ENCODE measurements around the gene FBN3. TPM values are rescaled to one million over a fixed set of nuclear protein-coding genes. Genes with fewer than 3 reads are reported as not detected.
"Not testable (repeated sequence)": the region's sequence is repeated elsewhere in the genome, so short reads cannot be mapped to it uniquely, and the experiment has no call there.

Gene FBN3
- total RNA-seq, 8 experiments from 2014 or later: 0.07 to 4.8 (median 3.6) TPM; not detected in 2

GRCh38 chr19:8025316-8025715 lies 124.1 kb downstream of the FBN3 start:
- in situ Hi-C loops (cut with MboI; ENCODE audit: low pct_unique_long_range_greater_than_20kb in 2 of 9, low sequenced_read_pairs in 9 of 9, unreplicated experiment in 9 of 9): no loop called here
- no peak overlapping the region for H3K27ac ChIP-seq
- no peak overlapping the region for H3K4me3 ChIP-seq
- no peak for ATAC-seq (replicated peaks in 6 of 8)
- H3K4me1 ChIP-seq (replicated peaks in 1 of 2): peaks cover 5 to 11% of the 10 kb centered on the region in 2 donors
- WGBS, 10 experiments: 60 to 100% (median 90%) methylated on average over 1 to 4 of the region's 5 CpGs; no CpG with 5 or more reads in 1 of the 10 experiments

- ATAC-seq (replicated peaks in 6 of 8); in situ Hi-C loops (cut with MboI; ENCODE audit: low pct_unique_long_range_greater_than_20kb in 2 of 9, low sequenced_read_pairs in 9 of 9, unreplicated experiment in 9 of 9); H3K27ac ChIP-seq; H3K4me1 ChIP-seq (replicated peaks in 1 of 2); H3K4me3 ChIP-seq: not testable (repeated sequence)
- WGBS, 10 experiments: 86 to 100% (median 98%) methylated on average over 1 to 3 of the region's 3 CpGs; no CpG with 5 or more reads in 4 of the 10 experiments
Observed at GRCh38 chr19:8024256-8024655, 125.1 kb downstream of the FBN3 start.

DNA sequence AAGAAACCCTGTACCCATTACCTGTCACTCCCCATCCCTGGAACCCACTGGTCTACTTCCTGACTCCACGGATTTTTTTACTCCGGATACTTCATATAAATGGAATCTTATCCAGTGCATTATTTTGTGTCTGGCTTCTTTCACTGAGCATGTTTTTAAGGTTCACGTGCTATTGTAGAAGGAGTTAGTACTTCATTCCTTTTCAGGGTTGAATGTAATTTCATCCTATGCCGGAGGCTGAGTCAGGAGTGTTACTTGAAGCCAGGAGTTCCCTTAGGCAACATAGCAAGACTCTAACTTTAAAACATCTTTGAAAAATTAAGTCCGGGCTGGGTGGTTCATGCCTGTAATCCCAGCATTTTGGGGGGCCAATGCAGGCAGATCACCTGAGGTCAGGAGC lies 126.0 kb downstream of the FBN3 start:
- H3K4me3 ChIP-seq: no peak overlapping the region
- in situ Hi-C loops (cut with MboI; ENCODE audit: low pct_unique_long_range_greater_than_20kb in 2 of 9, low sequenced_read_pairs in 9 of 9, unreplicated experiment in 9 of 9): no loop called here
- WGBS, 10 experiments: 35 to 96% (median 90%) methylated on average over 1 to 4 of the region's 5 CpGs; no CpG with 5 or more reads in 1 of the 10 experiments
- no peak overlapping the region for H3K27ac ChIP-seq
- no peaks in the 10 kb centered on the region for H3K4me1 ChIP-seq (replicated peaks in 1 of 2)
- ATAC-seq (replicated peaks in 6 of 8): no peak

DNA sequence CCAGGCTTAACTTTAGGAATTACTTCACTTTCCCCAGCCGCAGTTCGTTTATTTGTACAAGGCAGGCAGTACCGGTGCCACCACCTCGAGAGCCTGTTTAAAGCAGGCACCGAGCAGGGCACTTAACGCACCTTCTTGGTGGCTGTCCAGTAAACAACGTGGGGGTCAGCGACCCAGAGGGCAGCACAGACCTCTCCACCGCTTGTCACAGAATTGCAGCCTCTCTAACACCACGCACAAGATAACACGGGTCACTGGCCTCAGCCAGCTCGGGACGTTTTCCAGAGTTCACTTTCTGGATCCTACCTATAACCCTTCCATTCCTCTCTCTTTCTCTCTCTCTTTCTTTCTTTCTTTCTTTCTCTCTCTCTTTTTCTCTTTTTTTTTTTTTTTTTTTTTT lies 127.1 kb downstream of the FBN3 start:
- in situ Hi-C loops (cut with MboI; ENCODE audit: low pct_unique_long_range_greater_than_20kb in 2 of 9, low sequenced_read_pairs in 9 of 9, unreplicated experiment in 9 of 9): no loop called here
- Histone ChIP-seq H3K4me1 (replicated peaks in 1 of 2) (no peaks in the 10 kb centered on the region), H3K27ac (no peak overlapping the region), H3K4me3 (no peak overlapping the region)
- WGBS, 10 experiments: 64 to 100% (median 85%) methylated on average over 1 to 13 of the region's 13 CpGs; no CpG with 5 or more reads in 2 of the 10 experiments
- ATAC-seq (replicated peaks in 6 of 8): no peak

- Histone ChIP-seq H3K4me3 (no peak overlapping the region), H3K27ac (no peak overlapping the region), H3K4me1 (replicated peaks in 1 of 2) (no peaks in the 10 kb centered on the region)
- no peak for ATAC-seq (replicated peaks in 6 of 8)
- WGBS, 10 experiments: 57 to 100% (median 88%) methylated on average over 2 to 6 of the region's 8 CpGs; no CpG with 5 or more reads in 1 of the 10 experiments
- in situ Hi-C loops (cut with MboI; ENCODE audit: low pct_unique_long_range_greater_than_20kb in 2 of 9, low sequenced_read_pairs in 9 of 9, unreplicated experiment in 9 of 9): no loop called here
Observed at GRCh38 chr19:8021374-8021773, 128.0 kb downstream of the FBN3 start.

DNA sequence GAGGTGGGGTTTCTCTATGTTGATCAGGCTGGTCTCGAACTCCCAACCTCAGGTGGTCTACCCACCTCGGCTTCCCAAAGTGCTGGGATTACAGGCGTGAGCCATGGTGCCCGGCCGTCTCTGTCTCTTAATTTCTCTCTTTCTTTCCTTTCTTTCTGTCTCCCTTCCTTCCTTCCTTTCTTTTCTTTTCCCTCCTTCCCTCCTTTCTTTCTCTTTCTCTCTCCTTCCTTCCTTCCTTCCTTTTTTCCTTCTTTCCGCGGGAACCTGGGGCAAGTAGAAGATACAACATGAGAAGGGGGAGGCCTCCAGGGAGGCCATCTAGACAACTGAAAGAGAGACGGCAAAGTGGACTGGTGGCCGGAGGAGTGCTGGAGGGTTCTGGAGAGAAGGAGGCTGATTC lies 128.7 kb downstream of the FBN3 start:
- Histone ChIP-seq H3K27ac (no peak overlapping the region), H3K4me1 (replicated peaks in 1 of 2) (no peaks in the 10 kb centered on the region), H3K4me3 (no peak overlapping the region)
- no peak for ATAC-seq (replicated peaks in 6 of 8)
- WGBS, 10 experiments: 47 to 100% (median 85%) methylated on average over 2 to 9 of the region's 9 CpGs
- in situ Hi-C loops (cut with MboI; ENCODE audit: low pct_unique_long_range_greater_than_20kb in 2 of 9, low sequenced_read_pairs in 9 of 9, unreplicated experiment in 9 of 9): no loop called here

- Histone ChIP-seq H3K4me1 (replicated peaks in 1 of 2) (no peaks in the 10 kb centered on the region), H3K27ac (no peak overlapping the region), H3K4me3 (no peak overlapping the region)
- 66 to 85% (median 80%) methylated on average over 1 to 8 of the region's 14 CpGs; no CpG with 5 or more reads in 3 of the 10 experiments for WGBS, 10 experiments
- ATAC-seq (replicated peaks in 6 of 8): peak in 1 of 8 experiments; percentile 41
- in situ Hi-C loops (cut with MboI; ENCODE audit: low pct_unique_long_range_greater_than_20kb in 2 of 9, low sequenced_read_pairs in 9 of 9, unreplicated experiment in 9 of 9): no loop called here
Observed at GRCh38 chr19:8017808-8018207, 131.6 kb downstream of the FBN3 start.

Other genes starting within 250 kb of the FBN3 start
- gene MAP2K7, start 245.7 kb downstream of the FBN3 start, total RNA-seq: 10 to 100 TPM; 10.3 to 28.2 (median 16.9) TPM
- gene TGFBR3L, start 234.8 kb downstream of the FBN3 start, total RNA-seq: 1 to 10 TPM in 1 of 8 experiments, under 1 TPM in 6, not detected in 1; 0.16 to 1.2 (median 0.45) TPM
- 10 to 100 TPM; 12.5 to 27.1 (median 19.1) TPM for gene SNAPC2, start 229.3 kb downstream of the FBN3 start, total RNA-seq
- gene CTXN1, start 223.5 kb downstream of the FBN3 start, total RNA-seq: 10 to 100 TPM in 2 of 8 experiments, 1 to 10 TPM in 5, under 1 TPM in 1; 0.87 to 29.6 (median 9.1) TPM
- gene TIMM44, start 205.9 kb downstream of the FBN3 start, total RNA-seq: 100 to 1,000 TPM in 2 of 8 experiments, 10 to 100 TPM in 6; 38.7 to 106 (median 65.1) TPM
- gene ELAVL1, start 144.0 kb downstream of the FBN3 start, total RNA-seq: 10 to 100 TPM; 22.4 to 86.2 (median 31.9) TPM
- 1 to 10 TPM in 1 of 8 experiments, under 1 TPM in 3, not detected in 4; 0.41 to 1.3 (median 0.75) TPM for gene CCL25, start 96.8 kb downstream of the FBN3 start, total RNA-seq
- gene CERS4, start 59.8 kb upstream of the FBN3 start, total RNA-seq: 10 to 100 TPM in 7 of 8 experiments, 1 to 10 TPM in 1; 3.2 to 55.1 (median 35.8) TPM
- 100 to 1,000 TPM in 1 of 8 experiments, 10 to 100 TPM in 7; 20.9 to 109 (median 41.8) TPM for gene CD320, start 158.8 kb upstream of the FBN3 start, total RNA-seq
- 100 to 1,000 TPM; 129 to 183 (median 162) TPM for gene NDUFA7, start 171.8 kb upstream of the FBN3 start, total RNA-seq
- gene RPS28, start 171.9 kb upstream of the FBN3 start, total RNA-seq: 1,000 to 10,000 TPM in 4 of 8 experiments, 100 to 1,000 TPM in 4; 550 to 1,110 (median 1,001) TPM
- gene KANK3, start 193.7 kb upstream of the FBN3 start, total RNA-seq: 1 to 10 TPM in 4 of 8 experiments, under 1 TPM in 3, not detected in 1; 0.08 to 3.4 (median 1.1) TPM
- 1 to 10 TPM in 3 of 8 experiments, under 1 TPM in 4, not detected in 1; 0.38 to 4.6 (median 0.90) TPM for gene ANGPTL4, start 214.6 kb upstream of the FBN3 start, total RNA-seq
- gene RAB11B, start 240.8 kb upstream of the FBN3 start, total RNA-seq: 10 to 100 TPM; 16.7 to 72.4 (median 43.7) TPM

Data from motor neuron (in vitro differentiated cells).